DOHH2 (cell line): ENCODE data around the gene GIGYF2.

ENCODE experiments used
- H3F3A ChIP-seq: fragments of 200-600 bp; sonication (generic), shearing (Covaris generic); 2 replicates; pipeline ENCODE4 v1.6.0; 2016; ENCODE audit warnings: antibody characterized with exemption, mild to moderate bottlenecking; ENCODE audit not compliant: control insufficient read depth, insufficient read depth
- H3K27ac ChIP-seq: fragments of 200-600 bp; sonication (generic); 2 replicates; pipeline ENCODE4 v1.5.1; 2014; ENCODE audit warnings: low read depth, mild to moderate bottlenecking, low read length, moderate library complexity
- H3K27me3 ChIP-seq: fragments of 200-600 bp; sonication (generic); 2 replicates; pipeline ENCODE4 v1.6.1; 2014; ENCODE audit warnings: mild to moderate bottlenecking, low read length, mixed read lengths; ENCODE audit not compliant: control insufficient read depth
- H3K36me3 ChIP-seq: fragments of 200-600 bp; sonication (generic); 2 replicates; pipeline ENCODE4 v1.6.1; 2014; ENCODE audit warnings: mild to moderate bottlenecking, low read length, moderate library complexity, mixed read lengths; ENCODE audit not compliant: control insufficient read depth
- H3K4me1 ChIP-seq: fragments of 200-600 bp; sonication (generic); 2 replicates; pipeline ENCODE4 v1.6.1; 2014; ENCODE audit warnings: mild to moderate bottlenecking, low read length, mixed read lengths; ENCODE audit not compliant: control insufficient read depth
- H3K4me2 ChIP-seq: fragments of 200-600 bp; sonication (generic); 2 replicates; pipeline ENCODE4 v1.6.0; 2014; ENCODE audit warnings: mild to moderate bottlenecking, low read length, moderate library complexity
- H3K4me3 ChIP-seq: fragments of 200-600 bp; sonication (generic); 2 replicates; pipeline ENCODE4 v1.5.1; 2014; ENCODE audit warnings: mild to moderate bottlenecking, low read length, mixed read lengths
- H3K79me2 ChIP-seq: fragments of 200-600 bp; sonication (generic); 2 replicates; pipeline ENCODE4 v1.6.1; 2014; ENCODE audit warnings: mild to moderate bottlenecking, low read length, mixed read lengths; ENCODE audit not compliant: control insufficient read depth
- H3K9me2 ChIP-seq: fragments of 200-600 bp; sonication (generic); replicated peaks from 2 replicates; pipeline ENCODE4 v1.6.1; 2014; ENCODE audit warnings: mild to moderate bottlenecking, low read length, mixed read lengths; ENCODE audit not compliant: control insufficient read depth
- H3K9me3 ChIP-seq: fragments of 200-600 bp; sonication (generic); 2 replicates; pipeline ENCODE4 v1.6.1; 2014; ENCODE audit warnings: antibody characterized with exemption, low read length, mixed read lengths; ENCODE audit not compliant: control insufficient read depth, insufficient read depth
- H4K20me1 ChIP-seq: fragments of 200-600 bp; sonication (generic); 2 replicates; pipeline ENCODE4 v1.6.0; 2014; ENCODE audit warnings: low read depth, mild to moderate bottlenecking, antibody characterized with exemption, low read length, moderate library complexity; ENCODE audit not compliant: control insufficient read depth, insufficient read depth
- EZH2phosphoT487 ChIP-seq: fragments of 200-600 bp; sonication (generic); IDR thresholded peaks from 2 replicates; pipeline ENCODE4 v1.6.1; 2017; ENCODE audit warnings: borderline replicate concordance, mild to moderate bottlenecking, antibody characterized with exemption, low read length, moderate library complexity, mixed read lengths
- TF ChIP-seq, protein P1 (sequence below): fragments of 200-600 bp; sonication (generic); IDR thresholded peaks from one replicate; pipeline ENCODE4 v1.5.1; 2014; ENCODE audit warnings: antibody characterized with exemption, mild to moderate bottlenecking, low read depth, low read length; ENCODE audit not compliant: poor library complexity, severe bottlenecking

Gene GIGYF2

DNA sequence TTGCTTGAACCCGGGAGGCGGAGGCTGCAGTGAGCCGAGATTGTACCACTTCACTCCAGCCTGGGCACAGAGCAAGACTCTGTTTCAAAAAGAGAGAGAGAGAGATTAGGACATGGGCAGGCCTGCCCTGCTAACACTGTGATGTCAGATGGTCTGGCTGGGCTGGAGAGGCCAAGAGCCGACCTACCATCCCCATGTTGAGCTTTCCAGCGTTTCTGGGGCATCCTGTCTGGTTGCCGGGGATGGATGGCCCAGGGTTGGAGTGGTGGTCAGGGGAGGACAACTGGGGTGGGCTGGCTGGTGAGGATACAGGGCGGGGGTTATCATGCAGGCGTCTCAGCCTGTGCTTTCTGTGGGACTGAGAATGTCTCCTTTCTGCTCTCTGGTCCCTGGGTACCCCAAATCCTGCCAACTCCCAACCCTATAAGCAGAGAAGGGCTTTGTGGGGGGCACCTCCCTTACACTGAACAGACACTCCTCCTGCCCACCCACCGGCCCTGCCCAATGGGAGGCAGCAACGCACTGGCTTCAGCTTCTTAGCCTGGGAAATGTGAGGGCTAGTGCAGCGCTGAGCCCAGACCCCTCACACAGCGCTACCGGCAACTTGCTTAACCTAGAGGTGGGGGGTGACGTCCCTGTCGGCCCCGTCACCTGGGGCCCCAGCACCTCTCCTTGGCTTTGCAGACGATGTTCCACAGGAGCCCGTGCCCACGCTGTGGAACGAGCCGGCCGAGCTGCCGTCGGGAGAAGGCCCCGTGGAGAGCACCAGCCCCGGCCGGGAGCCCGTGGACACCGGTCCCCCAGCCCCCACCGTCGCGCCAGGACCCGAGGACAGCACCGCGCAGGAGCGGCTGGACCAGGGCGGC lies 178.4 kb downstream of the GIGYF2 start:
- TF ChIP-seq, protein P1, sequence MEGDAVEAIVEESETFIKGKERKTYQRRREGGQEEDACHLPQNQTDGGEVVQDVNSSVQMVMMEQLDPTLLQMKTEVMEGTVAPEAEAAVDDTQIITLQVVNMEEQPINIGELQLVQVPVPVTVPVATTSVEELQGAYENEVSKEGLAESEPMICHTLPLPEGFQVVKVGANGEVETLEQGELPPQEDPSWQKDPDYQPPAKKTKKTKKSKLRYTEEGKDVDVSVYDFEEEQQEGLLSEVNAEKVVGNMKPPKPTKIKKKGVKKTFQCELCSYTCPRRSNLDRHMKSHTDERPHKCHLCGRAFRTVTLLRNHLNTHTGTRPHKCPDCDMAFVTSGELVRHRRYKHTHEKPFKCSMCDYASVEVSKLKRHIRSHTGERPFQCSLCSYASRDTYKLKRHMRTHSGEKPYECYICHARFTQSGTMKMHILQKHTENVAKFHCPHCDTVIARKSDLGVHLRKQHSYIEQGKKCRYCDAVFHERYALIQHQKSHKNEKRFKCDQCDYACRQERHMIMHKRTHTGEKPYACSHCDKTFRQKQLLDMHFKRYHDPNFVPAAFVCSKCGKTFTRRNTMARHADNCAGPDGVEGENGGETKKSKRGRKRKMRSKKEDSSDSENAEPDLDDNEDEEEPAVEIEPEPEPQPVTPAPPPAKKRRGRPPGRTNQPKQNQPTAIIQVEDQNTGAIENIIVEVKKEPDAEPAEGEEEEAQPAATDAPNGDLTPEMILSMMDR = no peak
- no peak for TF ChIP-seq EZH2phosphoT487
- peak overlapping the region; percentile 46; the same call in 1 of the 2 replicates for H3K4me2 ChIP-seq
- peak overlapping the region; percentile 45; the same call in 1 of the 2 replicates for H3K4me3 ChIP-seq
- H3K36me3 ChIP-seq = no peaks in the 10 kb centered on the region
- H3K4me1 ChIP-seq = peaks cover 8% of the 10 kb centered on the region
- H4K20me1 ChIP-seq = no peaks in the 10 kb centered on the region
- H3K9me3 ChIP-seq = no peaks in the 10 kb centered on the region
- no peaks in the 10 kb centered on the region for H3F3A ChIP-seq
- no peak overlapping the region for H3K27ac ChIP-seq
- no peaks in the 10 kb centered on the region for H3K9me2 ChIP-seq
- no peaks in the 10 kb centered on the region for H3K79me2 ChIP-seq
- H3K27me3 ChIP-seq = peaks cover 16% of the 10 kb centered on the region

DNA sequence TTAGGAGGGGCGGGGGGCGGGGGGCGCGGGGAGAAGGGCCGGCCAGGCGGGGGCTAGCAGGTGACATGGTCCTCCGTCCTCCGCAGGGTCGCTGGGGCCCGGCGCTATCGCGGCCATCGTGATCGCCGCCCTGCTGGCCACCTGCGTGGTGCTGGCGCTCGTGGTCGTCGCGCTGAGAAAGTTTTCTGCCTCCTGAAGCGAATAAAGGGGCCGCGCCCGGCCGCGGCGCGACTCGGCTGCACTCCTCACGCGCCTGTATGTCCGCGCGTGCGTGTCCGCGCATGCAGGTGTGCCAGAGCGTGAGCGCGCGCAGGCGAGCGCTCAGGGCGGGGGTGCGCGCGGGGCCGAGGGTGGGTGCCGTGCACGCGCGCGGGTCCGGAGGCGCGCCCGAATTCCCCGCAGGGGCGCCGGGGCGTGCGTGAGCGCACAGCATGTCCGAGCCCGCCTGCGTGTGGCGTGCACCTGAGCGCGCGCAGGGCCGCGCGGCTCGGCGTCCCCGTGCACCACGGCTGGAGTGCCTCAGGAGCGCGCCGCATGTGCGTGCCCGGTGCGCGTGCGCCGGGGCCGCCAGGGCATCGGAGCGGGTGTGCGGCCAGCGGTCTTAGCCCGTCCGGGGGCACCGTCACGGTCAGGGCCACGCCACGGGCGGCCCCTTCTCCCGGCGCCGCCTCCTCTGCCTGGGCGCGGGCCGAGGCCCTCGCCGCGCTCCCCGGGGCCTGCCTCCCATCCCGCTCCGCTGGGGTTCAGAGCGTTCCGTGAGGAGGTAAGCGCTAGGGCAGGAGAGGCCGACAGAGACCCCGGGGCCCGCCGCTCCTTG lies 179.2 kb downstream of the GIGYF2 start:
- no peaks in the 10 kb centered on the region for H3K9me3 ChIP-seq
- peaks cover 8% of the 10 kb centered on the region for H3K4me1 ChIP-seq
- peaks cover 16% of the 10 kb centered on the region for H3K27me3 ChIP-seq
- H3K4me2 ChIP-seq = peak overlapping the region; percentile 46
- H3K4me3 ChIP-seq = peak overlapping the region; percentile 65
- no peak overlapping the region for H3K27ac ChIP-seq
- no peaks in the 10 kb centered on the region for H4K20me1 ChIP-seq
- no peak for TF ChIP-seq EZH2phosphoT487
- TF ChIP-seq, protein P1 = peak; percentile 22
- H3K9me2 ChIP-seq = no peaks in the 10 kb centered on the region
- H3K79me2 ChIP-seq = no peaks in the 10 kb centered on the region
- H3F3A ChIP-seq = no peaks in the 10 kb centered on the region
- H3K36me3 ChIP-seq = no peaks in the 10 kb centered on the region

DNA sequence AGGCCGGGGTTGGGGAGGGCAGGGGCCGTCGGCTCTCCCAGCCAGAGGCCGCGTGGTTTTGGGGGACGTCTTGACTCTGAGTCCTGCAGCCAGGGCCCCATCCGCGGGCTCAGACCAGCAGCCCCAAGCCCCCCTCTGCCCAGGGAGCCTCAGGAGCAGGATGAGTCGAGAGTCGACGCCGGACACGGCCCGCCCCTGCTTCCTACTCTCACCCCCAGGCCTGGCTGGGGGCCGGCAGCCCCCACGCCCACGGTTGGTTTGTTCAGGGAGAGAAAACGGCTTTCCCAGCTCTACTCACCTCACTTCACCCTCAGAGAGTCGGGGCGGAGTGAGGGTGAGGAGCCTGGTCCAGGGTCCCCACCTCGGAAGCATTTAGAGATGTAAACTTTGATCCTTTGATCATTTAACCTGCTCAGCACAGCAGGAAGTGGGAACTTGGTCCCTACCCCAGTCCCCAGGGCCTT lies 179.9 kb downstream of the GIGYF2 start:
- no peaks in the 10 kb centered on the region for H3K9me3 ChIP-seq
- no peak for TF ChIP-seq EZH2phosphoT487
- TF ChIP-seq, protein P1 = no peak

More for the DNA sequence above, 179.9 kb downstream of the GIGYF2 start:
- Histone ChIP-seq H3K4me3 (peak overlapping the region; percentile 65), H3K27ac (no peak overlapping the region), H3F3A (no peaks in the 10 kb centered on the region), H3K9me2 (no peaks in the 10 kb centered on the region), H3K4me2 (peak overlapping the region; percentile 46), H3K79me2 (no peaks in the 10 kb centered on the region), H3K36me3 (no peaks in the 10 kb centered on the region), H3K27me3 (peaks cover 16% of the 10 kb centered on the region), H3K4me1 (peaks cover 8% of the 10 kb centered on the region), H4K20me1 (no peaks in the 10 kb centered on the region)
